ENCODE data around the gene POU2AF2. TPM values are rescaled to one million over a fixed set of nuclear protein-coding genes. Genes with fewer than 3 reads are reported as not detected.
A peak's percentile ranks its signal among the peaks of the same experiment; 100 is the strongest.

Gene POU2AF2
- total RNA-seq, 2 donors from 2014 or later: not detected

DNA sequence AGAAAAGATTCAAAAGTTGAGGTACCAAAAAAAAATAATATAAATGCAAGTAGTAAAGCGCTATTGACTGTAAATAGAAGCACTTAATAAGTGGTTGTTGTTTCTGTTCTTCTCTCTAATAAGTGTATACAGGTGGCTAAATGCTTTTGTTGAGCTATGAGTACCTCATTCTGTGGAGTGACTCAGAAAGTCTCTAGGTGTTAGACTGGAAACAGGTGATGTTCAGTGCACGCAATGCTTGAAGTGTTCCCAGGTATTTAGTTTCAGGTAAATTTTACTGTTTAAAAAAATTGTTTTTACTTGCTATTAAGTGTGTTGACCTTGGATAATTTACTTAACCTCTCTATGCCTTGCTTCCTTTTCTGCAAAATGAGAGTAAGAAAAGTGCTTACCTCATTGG lies 77.0 kb downstream of the POU2AF2 start:
- no peak for DNase-seq (ENCODE audit: low spot score)
- intact Hi-C loops (cut with DNase I): no loop called here

DNA sequence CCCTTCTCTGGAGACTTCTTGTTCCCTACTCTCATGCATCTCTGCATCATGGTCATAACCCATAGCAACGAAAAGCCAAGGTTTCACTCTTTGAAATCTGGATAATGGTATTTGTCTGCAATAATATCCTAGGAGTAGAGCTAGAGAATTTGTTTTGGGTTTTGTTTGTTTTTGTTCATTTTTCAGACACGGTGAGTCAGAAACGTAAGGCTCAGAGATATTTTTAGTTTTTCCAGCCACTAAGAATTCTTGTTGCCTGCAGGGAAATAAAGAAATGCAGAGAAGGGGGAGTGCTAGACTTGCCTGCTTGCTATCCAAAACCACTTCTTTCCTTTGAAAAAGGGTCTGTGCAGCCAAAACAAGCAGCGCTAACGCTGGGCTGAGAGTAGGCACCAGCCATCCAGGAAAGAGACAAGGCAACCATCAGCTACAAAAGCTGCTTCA lies 78.8 kb downstream of the POU2AF2 start:
- no peak for DNase-seq (ENCODE audit: low spot score)
- intact Hi-C loops (cut with DNase I): no loop called here

DNA sequence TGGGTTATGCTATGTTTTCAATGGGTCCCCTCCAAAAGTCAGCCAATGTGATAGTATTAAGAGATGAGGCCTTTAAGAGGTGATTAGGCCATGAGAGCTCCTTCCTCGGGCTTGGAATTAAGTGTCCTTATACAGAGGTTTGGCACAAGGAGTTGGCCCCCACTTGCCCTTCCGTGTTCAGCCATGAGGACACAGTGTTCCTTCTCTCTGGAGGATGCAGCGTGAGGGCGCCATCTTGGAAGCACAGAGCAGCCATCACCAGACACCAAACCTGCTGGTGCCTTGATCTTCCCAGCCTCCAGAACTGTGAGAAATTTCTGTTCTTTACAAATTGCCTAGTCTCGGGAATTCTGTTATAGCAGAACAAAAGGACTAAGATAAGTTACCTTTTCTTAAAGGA lies 79.7 kb downstream of the POU2AF2 start:
- intact Hi-C loops (cut with DNase I): no loop called here
- DNase-seq (ENCODE audit: low spot score): no peak

DNA sequence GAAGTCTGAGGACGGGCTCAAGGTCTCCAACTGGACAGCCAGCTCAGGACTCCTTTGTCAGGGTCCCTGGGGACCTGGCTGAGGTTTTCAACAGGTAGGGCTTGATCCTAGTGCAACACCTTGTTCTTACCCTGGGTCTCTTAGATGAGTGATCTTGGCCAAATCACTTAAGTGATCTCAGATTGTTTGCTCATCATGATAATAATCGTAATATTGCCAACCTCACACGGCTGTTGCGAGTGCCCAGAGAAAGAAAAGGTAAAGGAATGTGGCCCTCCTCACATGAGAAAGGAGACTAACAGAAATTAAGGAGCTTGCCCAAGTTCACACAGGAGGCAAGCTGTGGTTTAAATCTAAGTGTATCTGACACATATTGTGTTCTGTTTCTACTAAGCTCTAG lies 81.3 kb downstream of the POU2AF2 start:
- DNase-seq (ENCODE audit: low spot score): no peak
- intact Hi-C loops (cut with DNase I): no loop called here

DNA sequence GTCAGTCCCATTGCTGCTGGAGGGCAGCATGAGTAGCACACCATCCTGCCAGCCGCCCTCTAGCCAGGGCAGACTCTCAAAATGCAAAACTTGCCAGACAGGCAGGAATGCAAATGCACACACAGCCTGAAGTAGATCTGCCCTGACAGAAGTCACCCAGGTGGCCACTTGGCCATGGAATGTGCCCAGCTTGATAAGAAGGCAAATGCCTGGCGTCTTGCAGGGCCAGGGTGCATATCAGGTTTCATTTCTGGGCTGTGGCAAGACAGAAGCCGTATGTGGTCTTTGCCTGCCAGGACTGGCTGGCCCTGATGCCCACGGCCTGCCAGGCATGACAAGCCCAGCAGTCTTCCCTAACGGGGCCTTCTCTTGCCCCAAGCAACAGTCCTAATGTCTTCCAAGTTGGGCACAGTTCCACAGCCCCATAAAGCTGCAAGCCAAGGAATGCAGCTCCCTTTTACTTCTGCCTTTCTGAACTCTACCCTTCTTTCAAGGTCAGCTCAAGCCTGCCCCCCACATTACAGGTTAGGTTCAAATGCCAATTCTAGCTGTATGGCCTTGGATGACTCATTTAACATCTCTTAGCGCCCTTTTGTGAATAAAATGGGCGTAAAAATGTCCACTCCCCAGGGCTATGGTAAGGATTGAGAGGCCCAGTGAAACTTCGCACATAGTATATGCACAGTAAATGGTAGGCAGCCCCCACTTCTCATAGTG lies 82.5 kb downstream of the POU2AF2 start:
- no peak for DNase-seq (ENCODE audit: low spot score)
- intact Hi-C loops (cut with DNase I): no loop called here

DNA sequence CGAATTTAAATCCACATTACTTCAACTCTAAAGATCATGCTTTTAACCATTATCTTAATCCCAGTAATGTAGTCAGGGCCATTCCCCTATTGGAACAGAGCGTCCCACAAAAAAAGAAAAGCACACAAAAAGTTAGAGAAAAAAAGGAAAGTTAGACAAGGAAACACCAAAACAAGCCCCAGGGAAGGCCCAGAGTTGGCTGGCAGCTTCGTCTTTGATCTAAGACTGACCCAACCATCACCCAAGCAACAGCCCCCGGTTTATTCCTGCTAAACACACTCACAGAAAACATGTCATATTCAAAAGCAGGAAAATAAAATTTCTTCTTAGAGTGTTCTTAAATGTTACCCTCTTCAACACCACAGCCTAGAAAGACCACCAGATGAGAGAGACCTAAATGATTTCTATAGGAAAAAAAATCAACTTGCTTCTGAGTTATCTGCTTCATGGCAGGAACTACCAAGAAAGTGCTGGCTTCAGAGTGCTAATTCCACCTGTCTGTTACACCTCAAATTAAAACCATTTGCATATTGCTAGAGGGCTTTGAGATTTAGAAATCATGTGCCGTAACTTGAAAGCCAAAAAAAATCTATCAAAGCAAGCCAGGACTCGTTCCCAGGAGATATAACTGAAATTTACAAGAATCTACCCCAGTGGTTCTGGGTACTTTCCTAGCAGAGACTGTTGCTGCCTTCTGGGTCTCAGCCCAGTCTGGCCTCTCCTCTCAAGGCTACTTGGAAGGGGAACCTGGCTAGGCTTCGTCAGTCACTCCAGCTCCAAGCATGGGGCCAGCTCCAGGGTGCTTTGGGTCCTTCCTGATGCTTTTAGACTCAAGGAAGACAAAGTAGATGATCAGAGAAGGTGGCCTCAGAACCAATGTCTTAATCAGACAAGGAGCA lies 84.0 kb downstream of the POU2AF2 start:
- DNase-seq (ENCODE audit: low spot score): peak; percentile 88
- intact Hi-C loops (cut with DNase I): no loop called here

DNA sequence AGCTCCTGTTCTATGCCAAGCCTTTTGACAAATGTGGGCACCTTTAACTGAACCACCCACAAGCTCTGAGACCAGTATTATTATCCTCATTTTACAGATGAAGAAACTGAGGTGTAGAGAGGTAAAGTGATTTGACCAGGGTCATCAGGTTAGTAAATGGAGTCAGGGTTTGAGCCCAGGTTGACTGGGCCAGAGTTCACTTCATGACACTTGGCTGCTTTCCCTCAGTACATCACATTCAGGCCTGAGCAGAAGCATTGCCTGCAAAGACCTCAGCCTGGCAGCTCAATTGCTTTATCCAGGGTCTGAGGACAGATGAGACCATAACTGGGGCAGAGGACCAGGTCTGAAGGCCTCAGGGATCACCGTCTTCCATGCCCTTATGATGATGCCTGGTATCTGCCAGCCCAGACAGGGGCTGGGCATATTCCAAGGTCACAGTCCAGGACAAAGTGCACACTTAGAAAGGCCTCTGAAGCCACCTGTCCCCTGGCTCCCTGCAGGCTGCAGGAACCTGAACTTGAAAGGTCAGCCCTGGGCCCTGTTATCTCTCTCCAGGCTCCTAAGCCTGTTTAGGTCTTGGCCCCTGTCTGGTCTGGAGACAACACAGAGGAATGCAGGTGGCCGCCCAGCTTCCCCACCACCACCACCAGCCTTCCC lies 84.8 kb downstream of the POU2AF2 start:
- intact Hi-C loops (cut with DNase I): no loop called here
- DNase-seq (ENCODE audit: low spot score): no peak

DNA sequence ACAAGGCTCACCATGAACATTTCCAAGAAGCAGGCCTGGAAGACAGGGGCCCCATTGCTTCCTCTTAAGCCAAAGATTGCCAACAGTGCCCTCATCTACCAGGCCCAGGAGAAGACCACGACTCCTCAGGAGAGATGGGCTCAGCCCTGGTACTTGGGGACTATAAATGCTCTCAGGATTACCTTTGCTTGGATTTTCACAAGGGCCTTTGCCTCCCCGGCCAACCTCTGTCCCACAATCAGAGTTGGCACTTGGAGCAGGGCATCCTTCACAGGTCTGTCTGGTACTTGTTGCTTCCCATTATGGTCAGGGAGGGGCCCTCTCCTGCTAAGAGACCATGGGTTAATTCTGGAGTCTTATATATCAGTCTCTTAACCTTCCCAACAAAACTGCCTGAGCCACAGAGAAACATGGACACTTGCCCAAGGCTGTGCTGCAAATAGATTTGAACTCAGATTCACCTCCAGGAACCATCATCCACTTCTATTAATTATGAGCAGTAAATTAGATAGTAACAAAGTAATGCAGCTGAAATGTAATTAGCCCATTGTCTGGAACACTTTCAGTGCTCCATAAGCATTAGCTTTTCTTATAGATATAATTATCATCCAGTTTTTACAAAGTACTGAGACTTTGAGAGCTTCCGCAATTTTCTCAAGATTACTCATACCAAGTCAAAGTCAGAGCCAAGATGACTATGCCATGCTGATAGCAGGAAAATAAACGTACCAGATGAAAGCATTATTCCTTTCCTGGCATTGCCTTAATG lies 86.4 kb downstream of the POU2AF2 start:
- intact Hi-C loops (cut with DNase I): no loop called here
- no peak for DNase-seq (ENCODE audit: low spot score)

DNA sequence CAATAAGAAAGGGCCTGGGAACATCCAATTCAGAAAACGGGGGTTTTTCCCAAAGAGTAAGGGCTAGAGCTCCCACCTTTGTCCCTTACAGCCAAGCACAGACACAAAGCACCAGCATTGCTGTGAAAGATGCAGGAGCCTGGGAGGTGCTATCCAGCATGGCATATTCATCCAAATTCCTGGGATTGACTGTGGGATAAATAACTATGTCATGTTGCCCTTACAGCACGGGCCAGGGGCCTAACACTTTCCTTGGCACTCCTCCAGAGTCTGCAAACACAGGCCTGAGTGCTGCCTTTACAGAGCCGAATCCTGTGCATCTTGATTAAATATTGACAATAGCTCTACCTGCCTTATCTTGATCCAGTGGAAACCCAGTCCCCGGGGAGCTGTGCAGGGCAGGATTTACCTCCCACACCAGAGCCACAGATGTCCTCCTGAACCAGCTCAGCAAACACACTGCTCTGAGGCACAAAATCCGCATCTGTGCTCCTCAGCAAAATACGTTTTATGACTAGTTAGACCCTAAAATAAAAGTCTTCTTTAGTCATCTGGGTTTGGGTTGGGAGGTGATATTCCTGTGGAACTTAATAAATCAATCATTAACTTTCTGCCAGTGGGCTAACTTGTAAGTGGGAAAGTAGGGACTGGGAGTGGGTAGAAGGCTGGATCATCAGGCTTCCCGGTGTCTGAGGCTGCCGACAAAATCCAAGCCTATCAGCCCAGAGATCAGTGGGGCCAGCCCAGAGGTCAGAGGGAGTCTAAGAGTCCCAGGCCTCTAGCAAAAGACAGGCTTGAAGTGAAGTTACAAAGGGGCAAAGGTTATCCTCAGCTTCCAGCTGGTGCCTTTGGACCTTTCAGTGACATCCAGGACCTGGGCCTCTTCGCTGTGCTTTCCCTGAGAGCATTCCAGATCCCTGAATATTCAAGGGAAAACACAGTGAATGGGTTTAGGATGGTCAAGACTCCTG lies 89.3 kb downstream of the POU2AF2 start:
- DNase-seq (ENCODE audit: low spot score): no peak
- intact Hi-C loops (cut with DNase I): no loop called here

DNA sequence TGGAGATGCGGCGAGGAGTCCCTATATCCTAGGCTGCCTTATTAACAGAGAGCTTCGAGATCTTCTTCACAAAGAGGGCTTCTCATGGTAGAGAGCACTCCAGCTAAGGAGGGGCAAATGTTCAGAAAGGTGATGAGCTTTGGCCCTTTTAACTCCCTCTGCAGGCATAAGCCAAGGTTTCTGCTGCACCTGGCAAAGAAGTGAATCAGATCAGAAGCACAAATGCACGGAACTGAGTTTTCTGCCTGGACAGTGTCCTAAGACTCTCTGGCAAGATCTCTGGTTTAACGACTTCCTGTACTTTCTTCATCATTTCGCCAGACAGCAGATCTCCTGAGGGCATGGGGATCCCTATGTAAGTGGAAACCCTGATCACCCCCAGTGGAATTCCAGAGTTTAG lies 90.0 kb downstream of the POU2AF2 start:
- DNase-seq (ENCODE audit: low spot score): no peak
- intact Hi-C loops (cut with DNase I): no loop called here

Other genes starting within 250 kb of the POU2AF2 start
- gene POU2AF3, start 52.8 kb downstream of the POU2AF2 start, total RNA-seq: 1 to 10 TPM; 2.0 to 2.8 TPM
- under 1 TPM; 0.23 to 0.38 TPM for gene POU2AF1, start 133.6 kb downstream of the POU2AF2 start, total RNA-seq

All from posterior vena cava (tissue), 2 donors.